Astrocyte of the cerebellum (primary cell): ENCODE measurements around the gene SBNO2.

ENCODE experiments used
- DNase-seq: peaks from one replicate; pipeline ENCODE4 v3.0.0-alpha.2; 2011; ENCODE audit warnings: low read depth
- H3K4me3 ChIP-seq: 2 replicates; pipeline ENCODE4 v1.5.1; 2011; ENCODE audit warnings: mild to moderate bottlenecking, low read depth, low read length, moderate library complexity
- in situ Hi-C: cut with HindIII; loops from 2 replicates; pipeline ENCODE4 v1.10.0; 2017; ENCODE audit warnings: low sequenced_read_pairs
- TF ChIP-seq, protein P1 (sequence below): IDR thresholded peaks from 2 replicates; pipeline ENCODE4 v1.5.1; 2012; ENCODE audit warnings: low read length, low read depth, moderate library complexity, mild to moderate bottlenecking; ENCODE audit errors: missing control alignments

The SBNO2 gene

DNA sequence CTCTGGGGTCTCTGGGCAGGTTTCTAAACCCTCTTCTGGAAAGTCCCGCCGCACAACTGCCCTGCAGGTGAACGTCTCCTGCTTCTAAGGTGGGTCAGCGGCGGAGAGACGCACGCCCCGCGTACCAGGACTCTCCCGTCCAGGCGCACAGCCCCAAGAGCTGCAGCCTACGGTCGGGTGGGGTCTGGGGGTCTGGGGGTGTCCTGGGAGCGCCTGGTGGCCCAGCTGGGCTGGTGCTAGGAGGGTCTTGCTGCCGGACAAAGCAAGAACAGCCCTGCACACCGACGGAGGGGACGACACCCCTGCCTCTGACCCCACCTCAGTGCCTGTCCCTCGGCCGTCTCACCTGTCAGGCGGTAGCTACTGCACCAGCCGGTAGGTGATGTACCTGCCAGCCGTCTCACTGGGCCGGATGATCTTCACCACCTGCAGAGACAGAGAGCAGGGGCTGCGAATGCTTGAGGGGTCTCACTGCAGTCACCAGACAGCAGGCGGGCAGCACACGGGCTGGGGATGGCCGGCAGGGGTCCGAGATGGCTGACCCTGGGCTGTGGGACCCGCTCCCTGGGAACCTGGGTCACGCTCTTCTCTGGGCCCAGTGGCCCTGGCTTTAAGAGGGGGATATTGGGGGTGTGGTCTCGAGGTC, 84.8 kb downstream of the SBNO2 start:
- no peak for DNase-seq
- in situ Hi-C loops: no loop called here
- TF ChIP-seq, protein P1, sequence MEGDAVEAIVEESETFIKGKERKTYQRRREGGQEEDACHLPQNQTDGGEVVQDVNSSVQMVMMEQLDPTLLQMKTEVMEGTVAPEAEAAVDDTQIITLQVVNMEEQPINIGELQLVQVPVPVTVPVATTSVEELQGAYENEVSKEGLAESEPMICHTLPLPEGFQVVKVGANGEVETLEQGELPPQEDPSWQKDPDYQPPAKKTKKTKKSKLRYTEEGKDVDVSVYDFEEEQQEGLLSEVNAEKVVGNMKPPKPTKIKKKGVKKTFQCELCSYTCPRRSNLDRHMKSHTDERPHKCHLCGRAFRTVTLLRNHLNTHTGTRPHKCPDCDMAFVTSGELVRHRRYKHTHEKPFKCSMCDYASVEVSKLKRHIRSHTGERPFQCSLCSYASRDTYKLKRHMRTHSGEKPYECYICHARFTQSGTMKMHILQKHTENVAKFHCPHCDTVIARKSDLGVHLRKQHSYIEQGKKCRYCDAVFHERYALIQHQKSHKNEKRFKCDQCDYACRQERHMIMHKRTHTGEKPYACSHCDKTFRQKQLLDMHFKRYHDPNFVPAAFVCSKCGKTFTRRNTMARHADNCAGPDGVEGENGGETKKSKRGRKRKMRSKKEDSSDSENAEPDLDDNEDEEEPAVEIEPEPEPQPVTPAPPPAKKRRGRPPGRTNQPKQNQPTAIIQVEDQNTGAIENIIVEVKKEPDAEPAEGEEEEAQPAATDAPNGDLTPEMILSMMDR: no peak
- H3K4me3 ChIP-seq: no peak overlapping the region

DNA sequence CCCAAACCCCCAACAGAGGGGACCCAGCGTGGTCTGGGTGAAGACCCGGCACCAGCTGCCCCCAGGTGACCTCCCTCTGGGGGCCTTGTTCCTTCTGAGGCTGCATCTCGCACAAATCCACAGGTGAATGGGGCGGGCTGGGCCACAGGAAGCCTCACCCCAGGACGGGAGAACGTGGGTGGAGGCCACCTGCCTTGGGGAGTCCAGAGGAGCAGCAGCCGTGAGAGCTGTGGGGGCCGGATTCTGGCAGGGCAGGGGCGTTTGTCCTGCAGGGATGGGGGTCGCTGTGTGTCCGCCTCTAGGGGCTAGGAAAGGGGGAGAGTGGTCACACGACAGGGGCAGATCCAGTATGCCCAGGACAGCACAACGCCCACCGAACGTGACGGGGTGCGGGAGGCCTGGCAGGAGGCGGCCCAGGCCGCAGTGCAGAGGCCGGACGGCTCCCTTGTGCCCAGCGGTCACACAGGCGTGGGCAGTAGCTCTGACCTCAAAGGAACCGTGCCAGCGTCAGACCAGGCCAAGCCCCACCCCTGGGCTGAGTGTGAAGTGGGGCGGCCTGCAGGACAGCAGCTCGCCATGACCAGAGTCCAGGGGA, 85.6 kb downstream of the SBNO2 start:
- TF ChIP-seq, protein P1: no peak

DNA sequence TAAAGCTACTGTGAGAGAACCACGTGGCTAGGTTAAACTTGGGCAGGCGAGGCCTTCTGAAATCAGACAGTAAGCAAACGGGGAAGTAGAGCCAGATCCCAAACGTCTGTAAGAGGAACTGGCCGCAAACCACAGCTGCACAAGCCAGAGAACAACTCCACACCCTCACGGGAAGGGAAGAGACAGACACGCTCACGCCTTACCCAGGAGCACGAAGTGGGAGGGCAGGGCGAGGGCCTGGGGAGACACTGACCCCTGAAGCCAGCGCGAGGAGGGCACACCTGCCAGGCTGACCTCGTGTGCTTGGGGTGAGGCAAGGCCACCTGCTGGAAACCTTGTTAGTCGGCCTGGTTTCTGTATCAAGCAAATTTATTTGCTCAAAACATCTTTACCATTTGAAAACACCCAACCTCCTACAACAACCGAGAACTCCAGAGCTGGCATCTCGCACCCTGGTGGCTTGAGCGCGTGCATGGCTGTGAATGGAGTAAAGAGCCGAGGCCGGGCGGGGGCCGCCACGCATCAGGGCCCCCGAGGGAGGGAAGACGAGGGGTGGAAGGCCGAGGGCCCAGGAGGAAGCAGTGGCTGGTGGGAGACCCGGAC, 86.2 kb downstream of the SBNO2 start:
- no peak for DNase-seq
- no peak overlapping the region for H3K4me3 ChIP-seq

More for the DNA sequence above, 85.6 kb downstream of the SBNO2 start:
- in situ Hi-C loops: no loop called here
- H3K4me3 ChIP-seq: no peak overlapping the region
- no peak for DNase-seq

DNA sequence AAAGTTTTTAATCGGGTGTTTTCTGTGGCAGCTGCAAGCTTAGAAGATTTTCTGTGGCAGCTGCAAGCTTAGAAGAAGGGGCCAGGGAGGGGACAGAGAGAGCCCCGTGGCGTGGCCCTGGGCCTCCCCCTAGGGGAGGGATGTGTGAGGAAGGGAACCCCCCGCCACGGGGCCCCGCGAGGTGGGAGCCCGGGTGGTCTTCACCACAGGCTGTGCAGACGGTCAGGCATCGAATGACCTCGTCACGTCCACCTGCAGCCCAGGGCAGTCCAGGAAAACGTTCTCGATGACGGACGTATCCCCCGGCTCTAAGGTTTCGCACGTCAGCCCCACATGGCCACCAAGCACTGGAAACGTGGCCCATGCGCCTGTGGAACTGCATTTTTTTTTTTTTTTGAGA, 87.5 kb downstream of the SBNO2 start:
- TF ChIP-seq, protein P1: no peak
- in situ Hi-C loops: no loop called here
- no peak overlapping the region for H3K4me3 ChIP-seq
- DNase-seq: no peak

More for the DNA sequence above, 86.2 kb downstream of the SBNO2 start:
- TF ChIP-seq, protein P1: no peak
- in situ Hi-C loops: no loop called here

DNA sequence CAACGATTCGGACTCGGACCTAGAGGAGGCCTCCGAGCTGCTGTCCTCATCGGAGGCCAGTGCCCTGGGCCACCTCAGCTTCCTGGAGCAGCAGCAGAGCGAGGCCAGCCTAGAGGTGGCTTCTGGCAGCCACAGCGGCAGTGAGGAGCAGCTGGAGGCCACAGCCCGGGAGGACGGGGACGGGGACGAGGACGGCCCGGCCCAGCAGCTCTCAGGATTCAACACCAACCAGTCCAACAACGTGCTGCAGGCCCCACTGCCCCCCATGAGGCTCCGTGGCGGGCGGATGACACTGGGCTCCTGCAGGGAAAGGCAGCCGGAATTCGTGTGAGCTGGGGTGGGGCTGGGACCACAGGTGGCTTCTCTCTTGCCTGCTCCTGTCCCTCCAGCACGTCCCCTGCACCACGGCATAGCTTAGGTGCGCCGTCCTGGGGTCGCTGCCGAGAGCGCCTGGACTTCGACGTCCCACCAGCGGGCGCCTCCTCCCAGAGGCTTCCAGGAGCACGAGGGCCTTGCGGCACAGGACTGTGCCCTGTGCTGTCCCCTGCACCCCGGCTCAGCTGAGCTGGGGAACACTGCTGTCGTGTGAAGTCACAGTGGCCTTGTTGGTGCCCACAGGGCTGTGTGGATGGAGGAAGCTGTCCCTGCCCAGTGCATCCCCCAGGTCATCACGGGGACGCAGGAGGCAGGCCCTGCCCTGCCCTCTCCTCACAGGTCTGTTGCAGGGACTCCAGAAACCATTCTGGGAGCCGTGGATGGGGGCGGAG, 88.2 kb downstream of the SBNO2 start:
- DNase-seq: no peak
- TF ChIP-seq, protein P1: no peak
- in situ Hi-C loops: no loop called here
- H3K4me3 ChIP-seq: no peak overlapping the region

DNA sequence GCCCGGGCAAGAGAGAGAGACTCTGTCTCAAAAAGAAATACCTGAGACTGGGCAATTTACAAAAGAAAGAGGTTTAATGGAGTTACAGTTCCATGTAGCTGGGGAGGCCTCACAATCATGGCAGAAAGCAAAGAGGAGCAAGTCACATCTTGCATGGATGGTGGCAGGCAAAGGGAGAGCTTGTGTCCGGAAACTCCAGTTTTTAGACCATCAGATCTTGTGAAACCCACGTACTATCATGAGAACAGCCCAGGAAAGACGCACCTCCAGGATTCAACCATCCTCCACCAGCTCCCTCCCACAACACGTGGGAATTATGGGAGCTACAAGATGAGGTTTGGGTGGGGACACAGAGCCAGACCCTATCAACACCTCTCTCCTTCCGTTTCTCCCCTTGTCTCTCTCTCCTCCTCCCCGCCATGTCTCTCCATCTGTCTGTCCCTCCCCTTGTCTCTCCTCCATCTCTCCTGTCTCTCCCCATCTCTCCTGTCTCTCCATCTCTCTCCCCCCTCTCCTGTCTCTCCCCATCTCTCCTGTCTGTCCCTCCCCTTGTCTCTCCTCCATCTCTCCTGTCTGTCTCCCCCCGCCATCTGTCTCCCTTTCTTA, 88.9 kb downstream of the SBNO2 start:
- TF ChIP-seq, protein P1: no peak
- H3K4me3 ChIP-seq: no peak overlapping the region
- DNase-seq: no peak
- in situ Hi-C loops: no loop called here
